Measurements from ENCODE around the gene ADM5. TPM values are rescaled to one million over a fixed set of nuclear protein-coding genes. Genes with fewer than 3 reads are reported as not detected.

ADM5 gene
- total and polyA plus RNA-seq, 2 experiments from 2014 or later = 2.8 to 5.7 TPM

DNA sequence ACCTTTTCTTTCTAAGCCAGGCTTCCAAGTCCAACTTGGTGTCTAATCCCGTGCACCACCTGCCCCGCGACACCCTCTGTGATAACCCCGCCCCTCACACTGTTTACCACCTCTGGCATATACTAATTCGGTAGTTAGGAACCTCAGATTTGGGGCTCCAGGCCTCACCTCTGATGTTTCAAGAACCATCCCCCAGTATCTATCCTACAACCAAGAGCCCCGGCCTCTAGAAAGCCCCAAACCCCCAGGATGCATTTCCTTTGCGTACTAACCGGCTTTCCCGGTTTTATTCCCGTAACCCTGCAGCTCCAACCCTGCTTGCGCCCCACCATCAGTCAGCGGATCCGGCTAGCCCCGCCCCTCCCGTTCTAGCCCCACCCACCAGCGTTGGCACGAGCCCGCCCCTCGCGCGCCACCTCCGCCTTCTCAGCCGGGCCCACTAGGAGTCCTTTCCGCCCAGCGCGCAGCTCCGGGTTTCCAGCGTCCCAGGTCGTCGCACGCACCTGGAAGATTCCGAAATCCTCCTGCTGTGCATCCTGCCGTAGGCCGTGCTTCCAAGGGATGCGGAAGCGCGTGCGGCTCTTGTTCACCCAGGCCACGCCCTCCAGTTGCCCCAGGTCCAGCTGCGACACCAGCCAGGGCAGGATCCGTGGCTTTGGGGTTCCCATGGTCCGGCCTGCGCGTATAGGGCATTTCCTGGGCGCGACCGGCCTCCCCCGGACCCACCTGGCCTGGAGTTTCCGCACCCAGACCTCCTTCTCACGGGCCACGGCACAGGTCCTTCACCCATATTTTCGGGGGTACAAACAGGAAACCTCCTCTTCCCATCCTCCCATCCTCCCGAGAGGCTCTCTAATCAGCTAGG, 25.0 kb upstream of the ADM5 start:
- peaks cover 26% of the 10 kb centered on the region for H3K27me3 Mint-ChIP-seq (ENCODE audit: insufficient read depth, low read depth, poor library complexity)
- peak overlapping the region; percentile 98 for H3K4me3 Mint-ChIP-seq
- H3K27me3 ChIP-seq (ENCODE audit: insufficient read depth) = no peaks in the 10 kb centered on the region
- H3K4me1 Mint-ChIP-seq = peaks cover 17% of the 10 kb centered on the region
- H3K27ac ChIP-seq (ENCODE audit: low read depth) = peak overlapping the region; percentile 96
- no peaks in the 10 kb centered on the region for H3K9me2 ChIP-seq (ENCODE audit: insufficient read depth)
- H3F3A ChIP-seq (replicated peaks; ENCODE audit: low read depth) = peaks cover 26% of the 10 kb centered on the region
- H3K4me1 ChIP-seq (ENCODE audit: insufficient read depth) = peaks cover 9% of the 10 kb centered on the region
- H3K4me3 ChIP-seq = peak overlapping the region; percentile 70
- H3K9me3 Mint-ChIP-seq = peaks cover 13% of the 10 kb centered on the region
- peaks cover 24% of the 10 kb centered on the region for H3K36me3 ChIP-seq (ENCODE audit: insufficient read depth)
- ATAC-seq (peak; percentile 66), DNase-seq (ENCODE audit: low spot score) (peak; percentile 98)
- H3K36me3 Mint-ChIP-seq (ENCODE audit: low read depth) = peaks cover 54% of the 10 kb centered on the region
- H2AFZ ChIP-seq = no peak overlapping the region
- H3K79me2 ChIP-seq (replicated peaks; ENCODE audit: insufficient read depth) = peaks cover 36% of the 10 kb centered on the region
- H3K4me2 ChIP-seq = peak overlapping the region; percentile 99
- 0 out of 2 replicates have a peak, but pooled peaks have one; percentile 34 for TF ChIP-seq CREB1 (CRISPR knock-in tag; IDR thresholded peaks at IDR 0.05; ENCODE audit: low read depth)
- no peak for TF ChIP-seq ZNF114 (CRISPR knock-in tag; IDR thresholded peaks at IDR 0.05)
- peak; percentile 87 for TF ChIP-seq POLR2AphosphoS5 (IDR thresholded peaks at IDR 0.05; ENCODE audit: low read depth)
- TF ChIP-seq, protein P1, sequence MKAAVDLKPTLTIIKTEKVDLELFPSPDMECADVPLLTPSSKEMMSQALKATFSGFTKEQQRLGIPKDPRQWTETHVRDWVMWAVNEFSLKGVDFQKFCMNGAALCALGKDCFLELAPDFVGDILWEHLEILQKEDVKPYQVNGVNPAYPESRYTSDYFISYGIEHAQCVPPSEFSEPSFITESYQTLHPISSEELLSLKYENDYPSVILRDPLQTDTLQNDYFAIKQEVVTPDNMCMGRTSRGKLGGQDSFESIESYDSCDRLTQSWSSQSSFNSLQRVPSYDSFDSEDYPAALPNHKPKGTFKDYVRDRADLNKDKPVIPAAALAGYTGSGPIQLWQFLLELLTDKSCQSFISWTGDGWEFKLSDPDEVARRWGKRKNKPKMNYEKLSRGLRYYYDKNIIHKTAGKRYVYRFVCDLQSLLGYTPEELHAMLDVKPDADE (IDR thresholded peaks at IDR 0.05) = peak; percentile 66
- peaks cover 25% of the 10 kb centered on the region for H4K20me1 ChIP-seq (replicated peaks; ENCODE audit: insufficient read depth)
- peak overlapping the region; percentile 98 for H3K27ac Mint-ChIP-seq

DNA sequence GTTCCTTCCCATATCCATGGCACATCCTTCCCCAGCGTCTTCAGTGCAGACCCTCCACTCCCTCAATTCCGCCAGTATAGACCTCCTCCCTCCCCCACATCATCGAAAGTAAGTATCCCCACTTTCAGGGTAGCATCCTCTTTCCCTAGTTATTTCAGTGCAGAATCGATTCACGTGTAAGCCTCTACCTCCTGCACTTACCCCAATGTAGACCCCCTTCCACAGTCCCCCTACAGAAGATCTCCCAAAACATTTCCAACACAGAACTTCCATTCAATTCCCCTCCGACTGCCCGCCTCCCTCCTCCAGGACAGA, 24.4 kb upstream of the ADM5 start:
- DNase-seq (ENCODE audit: low spot score) (no peak), ATAC-seq (peak; percentile 7)
- H3K27ac Mint-ChIP-seq = peak overlapping the region; percentile 95
- H3K9me2 ChIP-seq (ENCODE audit: insufficient read depth) = no peaks in the 10 kb centered on the region
- TF ChIP-seq CREB1 (CRISPR knock-in tag; IDR thresholded peaks at IDR 0.05; ENCODE audit: low read depth) (no peak), POLR2AphosphoS5 (IDR thresholded peaks at IDR 0.05; ENCODE audit: low read depth) (no peak), ZNF114 (CRISPR knock-in tag; IDR thresholded peaks at IDR 0.05) (no peak)
- H3K27me3 ChIP-seq (ENCODE audit: insufficient read depth) = no peaks in the 10 kb centered on the region
- peaks cover 24% of the 10 kb centered on the region for H3K27me3 Mint-ChIP-seq (ENCODE audit: insufficient read depth, low read depth, poor library complexity)
- peak overlapping the region; percentile 96 for H3K27ac ChIP-seq (ENCODE audit: low read depth)
- peaks cover 28% of the 10 kb centered on the region for H4K20me1 ChIP-seq (replicated peaks; ENCODE audit: insufficient read depth)
- peaks cover 8% of the 10 kb centered on the region for H3K9me3 Mint-ChIP-seq
- H3K36me3 Mint-ChIP-seq (ENCODE audit: low read depth) = peaks cover 54% of the 10 kb centered on the region
- H3K4me3 ChIP-seq = peak overlapping the region; percentile 70
- peak overlapping the region; percentile 53; the same call in 1 of the 2 replicates for H2AFZ ChIP-seq
- peaks cover 24% of the 10 kb centered on the region for H3K36me3 ChIP-seq (ENCODE audit: insufficient read depth)
- H3K4me1 Mint-ChIP-seq = peaks cover 17% of the 10 kb centered on the region
- peak overlapping the region; percentile 98 for H3K4me3 Mint-ChIP-seq
- H3K4me1 ChIP-seq (ENCODE audit: insufficient read depth) = peaks cover 9% of the 10 kb centered on the region
- peaks cover 31% of the 10 kb centered on the region for H3F3A ChIP-seq (replicated peaks; ENCODE audit: low read depth)
- peak overlapping the region; percentile 99 for H3K4me2 ChIP-seq
- H3K79me2 ChIP-seq (replicated peaks; ENCODE audit: insufficient read depth) = peaks cover 36% of the 10 kb centered on the region

DNA sequence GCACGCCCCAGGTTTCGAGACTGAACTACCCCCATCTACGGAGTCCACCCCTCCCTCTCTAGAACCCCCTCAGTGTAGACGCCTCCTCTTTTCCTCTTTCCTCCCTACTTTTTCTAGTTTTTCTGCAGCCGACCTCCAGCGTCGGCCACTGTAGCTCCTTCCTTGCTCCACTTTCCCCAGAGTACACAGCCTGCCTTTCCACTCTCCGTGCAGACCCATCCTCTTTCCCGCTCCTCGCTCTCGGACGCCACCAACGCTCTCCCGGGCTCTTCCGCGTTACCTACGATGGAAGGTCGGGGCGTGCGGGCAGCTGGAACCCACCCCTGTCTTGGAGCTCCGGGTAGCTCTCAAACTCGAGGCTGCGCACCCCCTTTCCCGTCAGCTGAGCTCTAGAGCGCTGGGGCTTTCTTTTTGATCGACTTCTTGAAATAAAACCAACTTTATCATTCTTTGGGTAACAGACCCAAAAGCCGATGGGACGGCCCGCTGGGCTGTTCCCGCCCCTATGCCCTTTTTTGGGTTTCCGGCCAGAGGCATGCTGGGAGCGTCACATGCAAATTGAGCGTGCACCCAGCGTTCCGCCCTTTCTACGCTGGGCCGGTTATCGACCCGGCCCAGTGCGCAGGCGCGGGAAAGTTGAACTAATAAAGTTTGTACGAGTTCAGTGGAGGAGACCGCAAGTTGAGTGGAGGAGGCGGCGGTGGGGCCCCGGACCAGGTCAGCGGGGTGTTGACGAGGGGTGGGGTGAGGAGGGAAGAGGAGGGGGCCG, 23.9 kb upstream of the ADM5 start, which contains the start of the genes BCL2L12 and IRF3:
TSS of gene BCL2L12 (plus strand) at position 583 of the 769 bp plus-strand sequence. CDS start 760 bp downstream, outside the sequence.
TSS of gene IRF3 (minus strand) at position 507 of the 769 bp plus-strand sequence. CDS start 1,019 bp downstream, outside the sequence.
- H3K4me3 Mint-ChIP-seq = peak within 1 kb of the TSS; percentile 98
- H3K36me3 Mint-ChIP-seq (ENCODE audit: low read depth) = peaks cover 51% of the 10 kb centered on the region
- peak; percentile 69 for ATAC-seq
- Histone ChIP-seq H3K4me3 (peak within 1 kb of the TSS; percentile 70), H3F3A (replicated peaks; ENCODE audit: low read depth) (peaks cover 33% of the 10 kb centered on the region), H4K20me1 (replicated peaks; ENCODE audit: insufficient read depth) (peaks cover 28% of the 10 kb centered on the region), H3K27ac (ENCODE audit: low read depth) (peak within 1 kb of the TSS; percentile 96), H3K36me3 (ENCODE audit: insufficient read depth) (peaks cover 24% of the 10 kb centered on the region), H3K4me2 (peak within 1 kb of the TSS; percentile 99), H3K79me2 (replicated peaks; ENCODE audit: insufficient read depth) (peaks cover 36% of the 10 kb centered on the region), H3K4me1 (ENCODE audit: insufficient read depth) (peaks cover 9% of the 10 kb centered on the region), H3K9me2 (ENCODE audit: insufficient read depth) (no peaks in the 10 kb centered on the region), H3K27me3 (ENCODE audit: insufficient read depth) (no peaks in the 10 kb centered on the region), H2AFZ (peak within 1 kb of the TSS; percentile 53; the same call in 1 of the 2 replicates)
- DNase-seq (ENCODE audit: low spot score) = peak; percentile 98
- H3K9me3 Mint-ChIP-seq = peaks cover 2% of the 10 kb centered on the region
- H3K27ac Mint-ChIP-seq = peak within 1 kb of the TSS; percentile 95
- H3K27me3 Mint-ChIP-seq (ENCODE audit: insufficient read depth, low read depth, poor library complexity) = peaks cover 20% of the 10 kb centered on the region
- peaks cover 17% of the 10 kb centered on the region for H3K4me1 Mint-ChIP-seq
- TF ChIP-seq STAT1 (IDR thresholded peaks at IDR 0.05; ENCODE audit: unreplicated experiment) = no peak
- TF ChIP-seq ZNF114 (CRISPR knock-in tag; IDR thresholded peaks at IDR 0.05) = no peak
- TF ChIP-seq JUNB (IDR thresholded peaks at IDR 0.05; ENCODE audit: unreplicated experiment) = no peak
- 0 out of 2 replicates have a peak, but pooled peaks have one; percentile 36 for TF ChIP-seq CREB1 (CRISPR knock-in tag; IDR thresholded peaks at IDR 0.05; ENCODE audit: low read depth)
- TF ChIP-seq, protein P2, sequence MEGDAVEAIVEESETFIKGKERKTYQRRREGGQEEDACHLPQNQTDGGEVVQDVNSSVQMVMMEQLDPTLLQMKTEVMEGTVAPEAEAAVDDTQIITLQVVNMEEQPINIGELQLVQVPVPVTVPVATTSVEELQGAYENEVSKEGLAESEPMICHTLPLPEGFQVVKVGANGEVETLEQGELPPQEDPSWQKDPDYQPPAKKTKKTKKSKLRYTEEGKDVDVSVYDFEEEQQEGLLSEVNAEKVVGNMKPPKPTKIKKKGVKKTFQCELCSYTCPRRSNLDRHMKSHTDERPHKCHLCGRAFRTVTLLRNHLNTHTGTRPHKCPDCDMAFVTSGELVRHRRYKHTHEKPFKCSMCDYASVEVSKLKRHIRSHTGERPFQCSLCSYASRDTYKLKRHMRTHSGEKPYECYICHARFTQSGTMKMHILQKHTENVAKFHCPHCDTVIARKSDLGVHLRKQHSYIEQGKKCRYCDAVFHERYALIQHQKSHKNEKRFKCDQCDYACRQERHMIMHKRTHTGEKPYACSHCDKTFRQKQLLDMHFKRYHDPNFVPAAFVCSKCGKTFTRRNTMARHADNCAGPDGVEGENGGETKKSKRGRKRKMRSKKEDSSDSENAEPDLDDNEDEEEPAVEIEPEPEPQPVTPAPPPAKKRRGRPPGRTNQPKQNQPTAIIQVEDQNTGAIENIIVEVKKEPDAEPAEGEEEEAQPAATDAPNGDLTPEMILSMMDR (conservative IDR thresholded peaks at IDR 0.05; ENCODE audit: low read depth in 2 of 2) = no peak
- no peak for TF ChIP-seq EZH2 (IDR thresholded peaks at IDR 0.05; ENCODE audit: low read depth, unreplicated experiment)
- no peak for TF ChIP-seq ZNF331 (CRISPR knock-in tag; IDR thresholded peaks at IDR 0.05; ENCODE audit: low read depth)
- TF ChIP-seq, protein P3, sequence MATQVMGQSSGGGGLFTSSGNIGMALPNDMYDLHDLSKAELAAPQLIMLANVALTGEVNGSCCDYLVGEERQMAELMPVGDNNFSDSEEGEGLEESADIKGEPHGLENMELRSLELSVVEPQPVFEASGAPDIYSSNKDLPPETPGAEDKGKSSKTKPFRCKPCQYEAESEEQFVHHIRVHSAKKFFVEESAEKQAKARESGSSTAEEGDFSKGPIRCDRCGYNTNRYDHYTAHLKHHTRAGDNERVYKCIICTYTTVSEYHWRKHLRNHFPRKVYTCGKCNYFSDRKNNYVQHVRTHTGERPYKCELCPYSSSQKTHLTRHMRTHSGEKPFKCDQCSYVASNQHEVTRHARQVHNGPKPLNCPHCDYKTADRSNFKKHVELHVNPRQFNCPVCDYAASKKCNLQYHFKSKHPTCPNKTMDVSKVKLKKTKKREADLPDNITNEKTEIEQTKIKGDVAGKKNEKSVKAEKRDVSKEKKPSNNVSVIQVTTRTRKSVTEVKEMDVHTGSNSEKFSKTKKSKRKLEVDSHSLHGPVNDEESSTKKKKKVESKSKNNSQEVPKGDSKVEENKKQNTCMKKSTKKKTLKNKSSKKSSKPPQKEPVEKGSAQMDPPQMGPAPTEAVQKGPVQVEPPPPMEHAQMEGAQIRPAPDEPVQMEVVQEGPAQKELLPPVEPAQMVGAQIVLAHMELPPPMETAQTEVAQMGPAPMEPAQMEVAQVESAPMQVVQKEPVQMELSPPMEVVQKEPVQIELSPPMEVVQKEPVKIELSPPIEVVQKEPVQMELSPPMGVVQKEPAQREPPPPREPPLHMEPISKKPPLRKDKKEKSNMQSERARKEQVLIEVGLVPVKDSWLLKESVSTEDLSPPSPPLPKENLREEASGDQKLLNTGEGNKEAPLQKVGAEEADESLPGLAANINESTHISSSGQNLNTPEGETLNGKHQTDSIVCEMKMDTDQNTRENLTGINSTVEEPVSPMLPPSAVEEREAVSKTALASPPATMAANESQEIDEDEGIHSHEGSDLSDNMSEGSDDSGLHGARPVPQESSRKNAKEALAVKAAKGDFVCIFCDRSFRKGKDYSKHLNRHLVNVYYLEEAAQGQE (IDR thresholded peaks at IDR 0.05; ENCODE audit: unreplicated experiment) = no peak

Data from GM23338 (cell line).